ENCODE data around the gene ADGRF5. TPM values are rescaled to one million over a fixed set of nuclear protein-coding genes. Genes with fewer than 3 reads are reported as not detected.
A peak's percentile ranks its signal among the peaks of the same experiment; 100 is the strongest.

Gene ADGRF5
- total RNA-seq, 1 donor from 2014 or later: 0.13 TPM

- no peaks in the 10 kb centered on the region for H3K36me3 ChIP-seq (ENCODE audit: control insufficient read depth, insufficient read depth, low read length)
- H3K27me3 ChIP-seq (ENCODE audit: control insufficient read depth, insufficient read depth, low read length): no peaks in the 10 kb centered on the region
- DNase-seq (ENCODE audit: low read depth): peak; percentile 31
- H3K4me3 ChIP-seq (ENCODE audit: low read depth, low read length): no peak overlapping the region
- no peak for TF ChIP-seq CTCF (IDR thresholded peaks at IDR 0.05; ENCODE audit: insufficient read depth, low read length, poor library complexity, severe bottlenecking)
These were observed 33.7 kb downstream of the ADGRF5 start for GRCh38 chr6:46888031-46888430.

- Histone ChIP-seq H3K4me3 (ENCODE audit: low read depth, low read length) (no peak overlapping the region), H3K27me3 (ENCODE audit: control insufficient read depth, insufficient read depth, low read length) (no peaks in the 10 kb centered on the region)
- TF ChIP-seq CTCF (IDR thresholded peaks at IDR 0.05; ENCODE audit: insufficient read depth, low read length, poor library complexity, severe bottlenecking): no peak
These were observed 39.1 kb downstream of the ADGRF5 start for GRCh38 chr6:46882645-46883044.

GRCh38 chr6:46879003-46879402 is 42.7 kb downstream of the ADGRF5 start:
- Histone ChIP-seq H3K27me3 (ENCODE audit: control insufficient read depth, insufficient read depth, low read length) (no peaks in the 10 kb centered on the region), H3K36me3 (ENCODE audit: control insufficient read depth, insufficient read depth, low read length) (no peaks in the 10 kb centered on the region), H3K4me3 (ENCODE audit: low read depth, low read length) (no peak overlapping the region)
- TF ChIP-seq CTCF (IDR thresholded peaks at IDR 0.05; ENCODE audit: insufficient read depth, low read length, poor library complexity, severe bottlenecking): no peak
- no peak for DNase-seq (ENCODE audit: low read depth)

More at GRCh38 chr6:46882645-46883044, 39.1 kb downstream of the ADGRF5 start:
- no peaks in the 10 kb centered on the region for H3K36me3 ChIP-seq (ENCODE audit: control insufficient read depth, insufficient read depth, low read length)
- DNase-seq (ENCODE audit: low read depth): no peak

GRCh38 chr6:46876126-46876525 is 45.6 kb downstream of the ADGRF5 start:
- H3K4me3 ChIP-seq (ENCODE audit: low read depth, low read length): no peak overlapping the region
- no peak for TF ChIP-seq CTCF (IDR thresholded peaks at IDR 0.05; ENCODE audit: insufficient read depth, low read length, poor library complexity, severe bottlenecking)
- H3K27me3 ChIP-seq (ENCODE audit: control insufficient read depth, insufficient read depth, low read length): no peaks in the 10 kb centered on the region
- no peaks in the 10 kb centered on the region for H3K36me3 ChIP-seq (ENCODE audit: control insufficient read depth, insufficient read depth, low read length)
- peak; percentile 94 for DNase-seq (ENCODE audit: low read depth)

- Histone ChIP-seq H3K36me3 (ENCODE audit: control insufficient read depth, insufficient read depth, low read length) (no peaks in the 10 kb centered on the region), H3K4me3 (ENCODE audit: low read depth, low read length) (no peak overlapping the region), H3K27me3 (ENCODE audit: control insufficient read depth, insufficient read depth, low read length) (no peaks in the 10 kb centered on the region)
- no peak for DNase-seq (ENCODE audit: low read depth)
- TF ChIP-seq CTCF (IDR thresholded peaks at IDR 0.05; ENCODE audit: insufficient read depth, low read length, poor library complexity, severe bottlenecking): no peak
These were observed 54.3 kb downstream of the ADGRF5 start for GRCh38 chr6:46867411-46867810.

GRCh38 chr6:46865221-46865620 is 56.5 kb downstream of the ADGRF5 start:
- H3K36me3 ChIP-seq (ENCODE audit: control insufficient read depth, insufficient read depth, low read length): no peaks in the 10 kb centered on the region
- no peak overlapping the region for H3K4me3 ChIP-seq (ENCODE audit: low read depth, low read length)
- DNase-seq (ENCODE audit: low read depth): no peak
- no peak for TF ChIP-seq CTCF (IDR thresholded peaks at IDR 0.05; ENCODE audit: insufficient read depth, low read length, poor library complexity, severe bottlenecking)
- no peaks in the 10 kb centered on the region for H3K27me3 ChIP-seq (ENCODE audit: control insufficient read depth, insufficient read depth, low read length)

Data from kidney epithelial cell (primary cell).